Sigmoid colon (tissue), 7 donors: ENCODE data around the gene ODAD3. TPM values are rescaled to one million over a fixed set of nuclear protein-coding genes. Genes with fewer than 3 reads are reported as not detected.
"Not testable (repeated sequence)": the region's sequence is repeated elsewhere in the genome, so short reads cannot be mapped to it uniquely, and the experiment has no call there.

Source experiments
- DNase-seq: peaks from one replicate; pipeline ENCODE4 v3.0.0-alpha.2; 2019
- H3K27ac ChIP-seq, 4 donors: fragments of 200-600 bp; sonication (generic); one replicate each; pipeline ENCODE4 v1.5.1; 2016 to 2019; ENCODE audit warnings: mild to moderate bottlenecking in 1 of 4
- H3K27me3 ChIP-seq, 3 donors: fragments of 200-600 bp; sonication (generic); one replicate each; pipeline ENCODE4 v1.5.1; 2019; ENCODE audit warnings: mild to moderate bottlenecking in 1 of 3
- H3K36me3 ChIP-seq, 4 donors: fragments of 200-600 bp; sonication (generic); one replicate each; pipeline ENCODE4 v1.5.1; 2016 to 2019
- H3K4me1 ChIP-seq, 4 donors: fragments of 200-600 bp; sonication (generic); one replicate each; pipeline ENCODE4 v1.5.1; 2017 to 2019
- H3K4me3 ChIP-seq, 4 donors: fragments of 200-600 bp; sonication (generic); one replicate each; pipeline ENCODE4 v1.5.1; 2017 to 2019; ENCODE audit warnings: mild to moderate bottlenecking in 2 of 4, moderate library complexity in 1 of 4
- H3K9me3 ChIP-seq, 4 donors: fragments of 200-600 bp in 3 of 4; sonication (generic) in 3 of 4; one replicate each; pipeline versions ENCODE4 v1.5.1 to v1.6.1; 2013 to 2019
- EP300 ChIP-seq, 4 donors: sonication (generic); formaldehyde crosslinking; IDR thresholded peaks; one replicate each; pipeline ENCODE4 v1.6.1; 2017; ENCODE audit warnings: antibody characterized with exemption in 4 of 4
- POLR2A ChIP-seq, 2 donors: fragments of 450-650 bp; IDR thresholded peaks; one replicate each; pipeline ENCODE4 v1.6.1; 2016; ENCODE audit warnings: antibody characterized with exemption in 2 of 2, mild to moderate bottlenecking in 2 of 2, moderate library complexity in 2 of 2
- POLR2AphosphoS5 ChIP-seq, 4 donors: sonication (generic); formaldehyde crosslinking; IDR thresholded peaks; one replicate each; pipeline ENCODE4 v1.6.1; 2017; ENCODE audit warnings: antibody characterized with exemption in 4 of 4
- WGBS, 2 donors: extraction: QIAGEN DNeasy Blood & Tissue Kit; methylation state at CpG; one replicate each; pipeline ENCODE4 v1.1.7; 2013; 5-methylcytosine and 5-hydroxymethylcytosine counted together
- intact Hi-C: fragments of 100-400 bp; cut with DNase I; formaldehyde crosslinking; loops from one replicate; pipeline ENCODE4 v1.15.1; 2023
- polyA plus RNA-seq, 3 donors: library from polyadenylated mRNA; stranded (reverse); fragments of 200-250 nt; gene quantifications; one replicate each; pipeline ENCODE4 v1.2.3, GENCODE V29; 2013
- total RNA-seq, 4 donors: library from RNA; depleted of rRNA; stranded (reverse); fragments of >200 nt; gene quantifications; one replicate each; pipeline ENCODE4 v1.1.0, GENCODE V29; 2016
- TF ChIP-seq, protein P1 (sequence below), 4 experiments: fragments of 450-650 bp in 3 of 4; fragments of 200-600 bp in 1 of 4; IDR thresholded peaks; one replicate each; pipeline ENCODE4 v1.5.1; 2016 to 2019; ENCODE audit warnings: antibody characterized with exemption in 4 of 4, mild to moderate bottlenecking in 3 of 4, moderate library complexity in 2 of 4
- donor health status: healthy with polysubstance abuse.
- donor health status: Bipolar disorder and iron deficiency.
- donor health status: healthy.

ODAD3 gene
- total and polyA plus RNA-seq, 7 donors = 0.29 to 1.4 TPM; not detected in 5

DNA sequence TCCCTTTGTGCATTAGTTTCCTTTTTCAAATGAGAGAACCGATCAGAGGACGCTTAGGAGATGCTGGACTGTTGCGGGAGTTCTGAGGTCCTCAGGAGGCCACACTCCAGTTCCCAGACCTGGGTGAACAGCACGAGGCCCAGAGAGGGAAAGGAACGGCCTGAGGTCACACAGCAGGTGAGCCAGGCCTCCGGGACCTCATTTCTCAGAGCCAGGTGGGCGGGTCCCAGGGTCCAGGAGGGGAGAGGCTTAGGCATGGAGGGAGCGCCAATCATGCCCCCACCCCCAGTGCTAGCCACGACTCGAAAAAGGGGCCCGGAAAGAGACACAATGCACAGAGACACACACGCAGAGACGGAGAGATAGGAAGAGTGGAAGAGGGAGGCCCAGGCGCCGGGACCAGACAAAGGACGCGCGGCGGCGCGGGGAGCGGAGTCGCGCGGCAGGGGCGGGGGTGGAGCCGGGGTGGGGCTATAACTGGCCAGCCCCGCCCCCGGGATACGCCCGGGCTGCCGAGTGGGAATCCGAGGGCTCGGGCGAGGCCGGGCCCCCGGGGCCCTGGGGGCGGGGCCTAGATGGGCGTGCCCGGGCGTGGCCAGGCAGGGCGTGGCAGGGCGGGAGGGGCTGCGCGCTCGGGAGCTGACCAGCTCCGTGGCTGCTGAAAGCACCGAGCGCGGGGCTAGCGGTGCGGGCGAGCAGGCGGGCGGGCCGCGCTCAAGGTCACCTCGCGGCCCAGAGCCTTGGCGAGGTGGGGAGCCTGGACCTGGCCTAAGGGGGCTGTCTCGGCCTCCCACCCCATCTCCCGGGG is 44.4 kb upstream of the ODAD3 start:
- no peaks in the 10 kb centered on the region for H3K9me3 ChIP-seq
- WGBS, 2 donors = 19 to 28% methylated on average over 62 of the region's 62 CpGs
- no peak for DNase-seq
- peaks cover 43 to 58% (median 53%) of the 10 kb centered on the region in 3 donors for H3K27me3 ChIP-seq
- intact Hi-C loops = no loop called here
- H3K4me1 ChIP-seq = peaks cover 0 to 39% (median 37%) of the 10 kb centered on the region in 4 donors
- H3K36me3 ChIP-seq = peaks cover 0 to 11% (median 7%) of the 10 kb centered on the region in 4 donors
- TF ChIP-seq, protein P1, sequence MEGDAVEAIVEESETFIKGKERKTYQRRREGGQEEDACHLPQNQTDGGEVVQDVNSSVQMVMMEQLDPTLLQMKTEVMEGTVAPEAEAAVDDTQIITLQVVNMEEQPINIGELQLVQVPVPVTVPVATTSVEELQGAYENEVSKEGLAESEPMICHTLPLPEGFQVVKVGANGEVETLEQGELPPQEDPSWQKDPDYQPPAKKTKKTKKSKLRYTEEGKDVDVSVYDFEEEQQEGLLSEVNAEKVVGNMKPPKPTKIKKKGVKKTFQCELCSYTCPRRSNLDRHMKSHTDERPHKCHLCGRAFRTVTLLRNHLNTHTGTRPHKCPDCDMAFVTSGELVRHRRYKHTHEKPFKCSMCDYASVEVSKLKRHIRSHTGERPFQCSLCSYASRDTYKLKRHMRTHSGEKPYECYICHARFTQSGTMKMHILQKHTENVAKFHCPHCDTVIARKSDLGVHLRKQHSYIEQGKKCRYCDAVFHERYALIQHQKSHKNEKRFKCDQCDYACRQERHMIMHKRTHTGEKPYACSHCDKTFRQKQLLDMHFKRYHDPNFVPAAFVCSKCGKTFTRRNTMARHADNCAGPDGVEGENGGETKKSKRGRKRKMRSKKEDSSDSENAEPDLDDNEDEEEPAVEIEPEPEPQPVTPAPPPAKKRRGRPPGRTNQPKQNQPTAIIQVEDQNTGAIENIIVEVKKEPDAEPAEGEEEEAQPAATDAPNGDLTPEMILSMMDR (IDR thresholded peaks at IDR 0.05) = no peak
- no peak for TF ChIP-seq EP300 (IDR thresholded peaks at IDR 0.05)
- no peak for TF ChIP-seq POLR2AphosphoS5 (IDR thresholded peaks at IDR 0.05)
- TF ChIP-seq POLR2A (IDR thresholded peaks at IDR 0.05) = no peak
- H3K27ac ChIP-seq = no peak overlapping the region
- H3K4me3 ChIP-seq = peak overlapping the region in 2 of 4 donors; percentile 19 to 26

DNA sequence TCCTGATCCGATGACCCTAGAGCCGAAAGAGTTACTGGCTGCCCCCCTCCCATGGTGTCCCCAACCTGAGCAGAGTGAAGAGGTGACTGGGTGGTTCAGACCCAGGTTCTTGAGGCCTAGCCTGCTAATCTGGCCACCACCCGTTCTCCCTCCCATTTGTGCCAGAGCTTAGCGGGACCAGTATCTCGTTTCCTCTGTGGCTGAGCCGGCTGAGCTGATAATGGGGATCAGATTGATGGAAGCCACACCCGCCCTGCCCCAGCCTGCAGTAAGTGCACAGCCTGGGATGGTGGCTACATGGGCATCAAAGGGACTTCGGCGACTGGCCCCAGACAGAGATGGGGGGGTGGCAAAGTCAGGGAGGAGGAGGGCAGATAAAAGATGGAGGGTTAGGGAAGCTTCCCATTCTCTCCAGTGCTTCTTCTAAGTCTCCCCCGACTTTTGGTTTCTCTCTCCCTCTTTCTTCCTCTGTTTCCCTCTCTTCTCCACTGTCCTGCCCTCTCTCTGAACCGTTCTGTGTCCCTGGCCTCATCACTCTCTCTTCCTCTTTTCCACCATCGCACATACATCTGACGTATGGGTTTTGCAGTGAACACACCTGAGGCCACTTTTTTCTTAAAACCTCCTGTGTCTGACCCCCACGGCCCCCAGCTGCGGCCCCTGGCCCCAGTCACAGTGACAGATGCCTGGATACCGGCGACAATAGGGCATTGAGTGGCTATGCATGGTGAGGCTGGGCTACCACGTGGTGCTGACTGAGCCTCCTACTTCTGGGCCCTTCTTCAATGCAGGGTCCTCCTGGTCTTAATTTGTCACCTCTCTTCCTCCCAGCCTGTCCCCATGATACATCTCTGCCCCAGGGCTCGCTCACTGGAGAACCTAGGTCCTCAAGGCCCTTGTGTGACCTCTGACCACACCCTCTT is 43.5 kb upstream of the ODAD3 start:
- 53 to 59% methylated on average over 19 of the region's 19 CpGs for WGBS, 2 donors
- no peak for DNase-seq
- no peak overlapping the region for H3K4me3 ChIP-seq
- TF ChIP-seq EP300 (IDR thresholded peaks at IDR 0.05) (no peak), POLR2A (IDR thresholded peaks at IDR 0.05) (no peak), POLR2AphosphoS5 (IDR thresholded peaks at IDR 0.05) (no peak)
- TF ChIP-seq, protein P1 (IDR thresholded peaks at IDR 0.05) = no peak
- no peaks in the 10 kb centered on the region for H3K9me3 ChIP-seq
- intact Hi-C loops = no loop called here
- H3K4me1 ChIP-seq = peaks cover 0 to 39% (median 37%) of the 10 kb centered on the region in 4 donors
- H3K27ac ChIP-seq = no peak overlapping the region
- H3K36me3 ChIP-seq = peaks cover 0 to 2% (median under 1%) of the 10 kb centered on the region in 4 donors
- H3K27me3 ChIP-seq = peaks cover 40 to 49% (median 44%) of the 10 kb centered on the region in 3 donors

DNA sequence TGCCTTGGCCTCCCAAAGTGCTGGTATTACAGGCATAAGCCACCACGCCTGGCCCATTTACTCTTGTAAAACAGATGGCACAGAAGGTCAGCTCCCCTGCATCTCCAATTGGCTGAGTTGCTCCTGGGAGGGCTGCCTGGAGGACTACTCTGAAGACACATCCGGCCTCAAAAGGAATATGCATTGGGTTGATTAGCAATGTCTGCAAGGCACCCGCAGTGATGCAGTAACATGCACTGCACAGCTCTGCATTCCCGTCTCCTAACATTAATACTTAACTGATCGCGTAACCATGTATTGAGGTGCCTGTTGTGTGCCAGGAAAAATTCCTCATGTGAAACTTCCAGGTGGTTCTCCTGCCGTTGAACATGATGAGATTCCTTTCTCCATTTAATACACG is 40.9 kb upstream of the ODAD3 start:
- H3K4me3 ChIP-seq = no peak overlapping the region
- intact Hi-C loops = no loop called here
- peaks cover 17 to 23% (median 18%) of the 10 kb centered on the region in 3 donors for H3K27me3 ChIP-seq
- no peak for DNase-seq
- peaks cover 0 to 17% (median 16%) of the 10 kb centered on the region in 4 donors for H3K4me1 ChIP-seq
- TF ChIP-seq POLR2AphosphoS5 (IDR thresholded peaks at IDR 0.05) = no peak
- no peak for TF ChIP-seq POLR2A (IDR thresholded peaks at IDR 0.05)
- TF ChIP-seq, protein P1 (IDR thresholded peaks at IDR 0.05) = no peak
- TF ChIP-seq EP300 (IDR thresholded peaks at IDR 0.05) = no peak
- WGBS, 2 donors = 76 to 82% methylated on average over 8 of the region's 8 CpGs
- no peaks in the 10 kb centered on the region for H3K36me3 ChIP-seq
- no peaks in the 10 kb centered on the region for H3K9me3 ChIP-seq
- H3K27ac ChIP-seq = no peak overlapping the region

GRCh38 chr19:11475343-11475742 is 40.4 kb upstream of the ODAD3 start:
- intact Hi-C loops, DNase-seq, H3K9me3 ChIP-seq, H3K27ac ChIP-seq, H3K4me3 ChIP-seq, H3K36me3 ChIP-seq: not testable (repeated sequence)
- Histone ChIP-seq H3K4me1 (peaks cover 0 to 12% (median 10%) of the 10 kb centered on the region in 4 donors), H3K27me3 (peaks cover 11 to 18% (median 13%) of the 10 kb centered on the region in 3 donors)
- WGBS, 2 donors = 93 to 94% methylated on average over 3 of the region's 3 CpGs

GRCh38 chr19:11473725-11474124 is 38.8 kb upstream of the ODAD3 start:
- no peak for TF ChIP-seq POLR2AphosphoS5 (IDR thresholded peaks at IDR 0.05)
- no peaks in the 10 kb centered on the region for H3K9me3 ChIP-seq
- intact Hi-C loops = no loop called here
- no peaks in the 10 kb centered on the region for H3K36me3 ChIP-seq
- peaks cover 0 to 2% (median 0%) of the 10 kb centered on the region in 3 donors for H3K27me3 ChIP-seq
- H3K4me1 ChIP-seq = no peaks in the 10 kb centered on the region
- no peak overlapping the region for H3K4me3 ChIP-seq
- no peak overlapping the region for H3K27ac ChIP-seq
- WGBS, 2 donors = 82 to 88% methylated on average over 4 of the region's 4 CpGs
- no peak for DNase-seq

- H3K27ac ChIP-seq, H3K4me3 ChIP-seq, H3K36me3 ChIP-seq, H3K4me1 ChIP-seq, H3K9me3 ChIP-seq, intact Hi-C loops, DNase-seq: not testable (repeated sequence)
- 21 to 69% methylated on average over 8 of the region's 8 CpGs for WGBS, 2 donors
- peaks cover 0 to 13% (median 11%) of the 10 kb centered on the region in 3 donors for H3K27me3 ChIP-seq
Measured at GRCh38 chr19:11468266-11468845, 33.4 kb upstream of the ODAD3 start.
